Lung (tissue), 12 donors: ENCODE results near the gene FOSL1. TPM values are rescaled to one million over a fixed set of nuclear protein-coding genes. Genes with fewer than 3 reads are reported as not detected.
A peak's percentile ranks its signal among the peaks of the same experiment; 100 is the strongest.

ENCODE experiments used
- ATAC-seq: fragments of 200-7000 bp; cut with Tn5 transposase; one replicate; pipeline ENCODE4 v1.9.1; 2020; ENCODE audit warnings: moderate number of reproducible peaks; ENCODE audit not compliant: insufficient read depth, low FRiP score
- DNase-seq, 3 donors: peaks; one replicate each; pipeline ENCODE4 v3.0.0-alpha.2; 2013 to 2017
- H3K27ac ChIP-seq, 2 donors: one replicate each; pipeline ENCODE4 v1.5.1; 2013; ENCODE audit warnings: mild to moderate bottlenecking in 2 of 2, moderate library complexity in 2 of 2, control low read depth in 1 of 2, inconsistent platforms in 1 of 2, low read depth in 1 of 2, low read length in 1 of 2
- H3K27me3 ChIP-seq, 3 donors: one replicate each; pipeline ENCODE4 v1.5.1; 2013; ENCODE audit warnings: low read length in 2 of 3; ENCODE audit not compliant: control insufficient read depth in 3 of 3, insufficient read depth in 3 of 3
- H3K36me3 ChIP-seq, 4 donors: one replicate each; pipeline ENCODE4 v1.5.1; 2013; ENCODE audit warnings: low read length in 4 of 4, mild to moderate bottlenecking in 1 of 4, moderate library complexity in 1 of 4; ENCODE audit not compliant: control insufficient read depth in 4 of 4, insufficient read depth in 4 of 4
- H3K4me1 ChIP-seq, 5 donors: one replicate each; pipeline ENCODE4 v1.5.1; 2013; ENCODE audit warnings: low read length in 5 of 5, mild to moderate bottlenecking in 2 of 5, moderate library complexity in 1 of 5; ENCODE audit not compliant: control insufficient read depth in 5 of 5, insufficient read depth in 5 of 5
- H3K4me3 ChIP-seq: one replicate; pipeline ENCODE4 v1.5.1; 2013; ENCODE audit warnings: mild to moderate bottlenecking, control low read depth, moderate library complexity
- H3K9ac ChIP-seq, 2 donors: one replicate each; pipeline ENCODE4 v1.5.1; 2013; ENCODE audit warnings: low read length in 2 of 2, control low read depth in 1 of 2; ENCODE audit not compliant: insufficient read depth in 1 of 2
- H3K9me3 ChIP-seq, 4 donors: one replicate each; pipeline ENCODE4 v1.5.1; 2013; ENCODE audit warnings: low read length in 3 of 4, mild to moderate bottlenecking in 1 of 4, moderate library complexity in 1 of 4; ENCODE audit not compliant: control insufficient read depth in 4 of 4, insufficient read depth in 3 of 4
- CTCF ChIP-seq: IDR thresholded peaks from 2 replicates; pipeline ENCODE4 v1.5.1; 2012; ENCODE audit warnings: mild to moderate bottlenecking; ENCODE audit errors: control extremely low read depth, extremely low read depth
- WGBS, 2 donors: extraction: QIAGEN DNeasy Blood & Tissue Kit; methylation state at CpG; one replicate each; pipeline ENCODE4 v1.1.7; 2013; 5-methylcytosine and 5-hydroxymethylcytosine counted together
- polyA plus RNA-seq, 2 donors: library from polyadenylated mRNA; stranded (reverse); fragments of 200-250 nt; gene quantifications; one replicate each; pipeline ENCODE4 v1.2.1, GENCODE V29; 2013
- total RNA-seq, 2 donors: library from RNA; depleted of rRNA in 1 of 2; stranded (reverse); fragments of >200 nt in 1 of 2; gene quantifications; one replicate each; pipeline ENCODE4 v1.2.1, GENCODE V29; 2014 to 2021
- donor health status: control.
- donor health status: control.
- donor health status: Bipolar disorder and iron deficiency.
- donor health status: healthy.
- donor health status: DM: yes; HTN: yes; CAD: no.

The FOSL1 gene
- total and polyA plus RNA-seq, 4 donors: 0.43 to 19.9 (median 15.3) TPM

GRCh38 chr11:65884716-65885092 is 15.5 kb downstream of the FOSL1 start:
- ATAC-seq (no peak), DNase-seq (peak; percentile 62 to 75 (median 73))
- WGBS, 2 donors: 23 to 26% methylated on average over 9 of the region's 9 CpGs
- H3K4me3 ChIP-seq: no peak overlapping the region
- H3K27me3 ChIP-seq: no peaks in the 10 kb centered on the region
- H3K4me1 ChIP-seq: peaks cover 1 to 27% (median 9%) of the 10 kb centered on the region in 5 donors
- TF ChIP-seq CTCF: peak; percentile 100
- peaks cover 7 to 30% (median 24%) of the 10 kb centered on the region in 4 donors for H3K36me3 ChIP-seq
- H3K9ac ChIP-seq: no peak overlapping the region
- H3K9me3 ChIP-seq: no peaks in the 10 kb centered on the region
- H3K27ac ChIP-seq: peak overlapping the region in 1 of 2 donors; percentile 26

DNA sequence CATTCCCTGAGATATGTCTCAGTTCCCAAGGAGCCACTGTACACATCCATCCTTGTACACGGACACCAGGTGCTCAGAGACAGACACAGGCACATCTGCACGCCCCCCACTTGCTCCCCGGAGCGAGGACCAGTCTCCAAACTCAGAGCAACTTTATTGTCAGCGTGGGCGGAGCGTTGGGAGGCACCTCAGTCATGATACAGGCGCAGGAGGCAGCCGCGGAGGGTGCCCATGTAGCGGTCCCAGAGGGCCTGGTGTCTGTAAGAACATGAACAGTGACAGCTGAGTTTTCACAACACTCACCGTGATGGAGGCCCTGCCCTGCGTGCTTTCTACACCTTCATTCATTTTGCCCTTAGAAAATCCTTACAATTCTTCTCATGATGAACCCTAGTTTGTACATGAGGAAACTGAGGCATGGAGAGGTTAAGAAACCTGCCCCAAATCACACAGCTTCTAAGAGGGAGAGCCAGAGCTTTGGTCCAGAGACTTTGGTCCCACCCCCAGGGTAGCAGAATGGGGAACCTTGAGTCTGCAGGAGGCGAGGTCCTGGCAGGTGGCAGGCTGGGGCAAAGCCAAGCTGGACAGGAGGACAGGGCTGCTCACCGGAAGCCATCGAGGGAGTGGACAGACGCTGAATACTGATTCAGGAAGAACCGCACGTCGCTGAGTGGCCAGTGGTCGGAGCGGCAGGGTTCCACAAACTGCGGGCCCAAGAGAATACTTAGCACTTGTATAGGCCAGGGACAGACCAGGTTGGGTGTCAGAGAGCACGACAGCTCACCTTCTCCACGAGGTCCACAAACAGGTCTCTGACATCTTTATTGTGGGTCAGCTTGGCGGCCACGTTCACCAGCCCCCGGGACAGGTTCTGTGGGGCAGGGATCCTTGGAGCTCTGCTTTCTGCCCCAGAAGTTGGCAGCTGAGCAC is 16.1 kb downstream of the FOSL1 start:
- Histone ChIP-seq H3K4me3 (no peak overlapping the region), H3K36me3 (peaks cover 7 to 30% (median 24%) of the 10 kb centered on the region in 4 donors), H3K9me3 (no peaks in the 10 kb centered on the region), H3K27ac (no peak overlapping the region), H3K4me1 (peaks cover 0 to 21% (median 8%) of the 10 kb centered on the region in 5 donors), H3K9ac (no peak overlapping the region), H3K27me3 (no peaks in the 10 kb centered on the region)
- 83 to 84% methylated on average over 28 of the region's 28 CpGs for whole genome bisulfite sequencing, 2 donors
- DNase-seq: no peak
- TF ChIP-seq CTCF: no peak
- ATAC-seq: no peak

- Histone ChIP-seq H3K4me3 (no peak overlapping the region), H3K4me1 (peaks cover 0 to 16% (median 8%) of the 10 kb centered on the region in 5 donors), H3K9ac (no peak overlapping the region), H3K27me3 (no peaks in the 10 kb centered on the region), H3K9me3 (no peaks in the 10 kb centered on the region), H3K36me3 (peaks cover 7 to 30% (median 24%) of the 10 kb centered on the region in 4 donors), H3K27ac (no peak overlapping the region)
- ATAC-seq: no peak
- WGBS, 2 donors: 93 to 95% methylated on average over 13 of the region's 13 CpGs
- no peak for DNase-seq
- TF ChIP-seq CTCF: no peak
Observed at GRCh38 chr11:65883058-65883761, 17.0 kb downstream of the FOSL1 start.
